ENCODE measurements around the gene MAGI2.

GRCh38 chr7:78609281-78609680, 844.2 kb downstream of the MAGI2 start:
- no peak for TF ChIP-seq CTCF (IDR thresholded peaks at IDR 0.05; ENCODE audit: insufficient read depth, low read length, poor library complexity, severe bottlenecking)
- TF ChIP-seq EZH2phosphoT487 (conservative IDR thresholded peaks at IDR 0.05; ENCODE audit: low read length): no peak
